GM10248 (cell line): ENCODE measurements around the gene TMEM272.

Experiments
- CTCF ChIA-PET: fragments of 300-600 bp; sonication (Branson Sonifier 250); formaldehyde crosslinking; extraction: SDS; loops from one replicate; lab custom pipeline; 2021; ENCODE audit warnings: antibody characterized with exemption; lab: Yijun Ruan, JAX
- POLR2A ChIA-PET: fragments of 350-650 bp; sonication (Branson Sonifier 250); formaldehyde crosslinking; extraction: SDS; loops from one replicate; lab custom pipeline; 2020; ENCODE audit warnings: antibody characterized with exemption; lab: Yijun Ruan, JAX
- DNase-seq: peaks from one replicate; pipeline ENCODE4 v3.0.0; 2012; ENCODE audit errors: extremely low spot score
- TF ChIP-seq, protein P1 (sequence below): IDR thresholded peaks from 2 replicates; pipeline ENCODE4 v1.5.1; 2012; ENCODE audit warnings: mild to moderate bottlenecking, low read depth; ENCODE audit errors: extremely low read depth, missing control alignments, control extremely low read depth

TMEM272 gene

GRCh38 chr13:51772781-51773180 lies 72.2 kb downstream of the TMEM272 start:
- ChIA-PET CTCF (interaction anchor here (1.4 to 1.6 kb wide), 2 partner anchors 8 to 9 kb away, joined by 3 to 4 read pairs; no protein-coding TSS in a partner anchor), POLR2A (no interaction called here)
- no peak for DNase-seq
- TF ChIP-seq, protein P1, sequence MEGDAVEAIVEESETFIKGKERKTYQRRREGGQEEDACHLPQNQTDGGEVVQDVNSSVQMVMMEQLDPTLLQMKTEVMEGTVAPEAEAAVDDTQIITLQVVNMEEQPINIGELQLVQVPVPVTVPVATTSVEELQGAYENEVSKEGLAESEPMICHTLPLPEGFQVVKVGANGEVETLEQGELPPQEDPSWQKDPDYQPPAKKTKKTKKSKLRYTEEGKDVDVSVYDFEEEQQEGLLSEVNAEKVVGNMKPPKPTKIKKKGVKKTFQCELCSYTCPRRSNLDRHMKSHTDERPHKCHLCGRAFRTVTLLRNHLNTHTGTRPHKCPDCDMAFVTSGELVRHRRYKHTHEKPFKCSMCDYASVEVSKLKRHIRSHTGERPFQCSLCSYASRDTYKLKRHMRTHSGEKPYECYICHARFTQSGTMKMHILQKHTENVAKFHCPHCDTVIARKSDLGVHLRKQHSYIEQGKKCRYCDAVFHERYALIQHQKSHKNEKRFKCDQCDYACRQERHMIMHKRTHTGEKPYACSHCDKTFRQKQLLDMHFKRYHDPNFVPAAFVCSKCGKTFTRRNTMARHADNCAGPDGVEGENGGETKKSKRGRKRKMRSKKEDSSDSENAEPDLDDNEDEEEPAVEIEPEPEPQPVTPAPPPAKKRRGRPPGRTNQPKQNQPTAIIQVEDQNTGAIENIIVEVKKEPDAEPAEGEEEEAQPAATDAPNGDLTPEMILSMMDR: no peak

- TF ChIP-seq, protein P1: no peak
- ChIA-PET POLR2A (no interaction called here), CTCF (interaction anchor here (1.2 to 1.6 kb wide), 3 partner anchors 8 to 13 kb away, joined by 3 to 5 read pairs (median 4); no protein-coding TSS in a partner anchor)
- no peak for DNase-seq
Measured at GRCh38 chr13:51772105-51772455, 72.9 kb downstream of the TMEM272 start.

- POLR2A ChIA-PET: no interaction called here
Measured at GRCh38 chr13:51771418-51772104, 73.4 kb downstream of the TMEM272 start.

DNA sequence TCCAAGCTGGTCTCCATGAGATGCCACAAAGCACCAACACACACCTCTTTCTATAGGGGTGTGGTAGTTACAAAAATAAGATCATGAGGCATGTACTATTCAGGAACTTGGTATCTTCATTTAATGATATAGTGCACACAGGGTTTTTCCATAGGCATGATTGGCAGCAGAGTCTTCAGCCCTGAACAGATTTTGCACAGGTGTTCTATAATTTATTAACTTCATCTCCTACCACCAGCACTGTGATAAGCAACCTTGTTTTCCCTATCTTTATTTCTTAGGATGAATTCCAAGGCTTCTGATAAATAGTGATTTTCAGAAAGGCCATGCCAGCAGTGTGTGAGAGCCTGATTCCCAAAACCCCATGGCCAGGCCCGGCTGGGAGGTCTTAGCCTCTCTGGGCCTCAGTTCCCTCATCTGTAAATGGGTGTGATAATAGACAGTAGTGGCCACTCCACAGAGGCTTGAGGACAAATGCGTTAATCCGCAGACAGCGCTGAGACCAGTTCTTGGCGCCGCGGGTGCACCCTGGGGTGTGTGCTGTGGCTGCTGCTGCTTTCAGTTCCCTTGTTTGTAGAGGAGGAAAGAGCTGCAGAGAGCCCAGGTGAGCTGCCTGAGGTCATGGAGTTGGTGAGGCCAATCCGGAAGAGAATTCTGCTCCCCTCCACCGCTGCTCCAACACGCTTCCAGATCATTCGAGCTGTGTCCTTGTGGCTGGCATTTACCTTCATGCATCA lies 74.1 kb downstream of the TMEM272 start:
- TF ChIP-seq, protein P1: no peak
- ChIA-PET CTCF (interaction anchor here (0.9 to 1.2 kb wide), 2 partner anchors 12 to 44 kb away, joined by 3 read pairs; no protein-coding TSS in a partner anchor), POLR2A (interaction anchor here (1.3 kb wide), 1 partner anchor 318 kb away, joined by 8 read pairs; the partner anchor contains the start of gene INTS6)
- no peak for DNase-seq

More at GRCh38 chr13:51771418-51772104, 73.4 kb downstream of the TMEM272 start:
- TF ChIP-seq, protein P1: no peak
- CTCF ChIA-PET: interaction anchor here (0.9 to 1.6 kb wide), 4 partner anchors 8 to 13 kb away, joined by 3 to 5 read pairs (median 4); no protein-coding TSS in a partner anchor
- DNase-seq: no peak

- TF ChIP-seq, protein P1: no peak
- CTCF ChIA-PET: interaction anchor here (1.2 kb wide), 1 partner anchor 45 kb away, joined by 3 read pairs; no protein-coding TSS in a partner anchor
- no peak for DNase-seq
- POLR2A ChIA-PET: interaction anchor here (1.3 kb wide), 1 partner anchor 317 kb away, joined by 8 read pairs; the partner anchor contains the start of gene INTS6
Measured at GRCh38 chr13:51770160-51770559, 74.8 kb downstream of the TMEM272 start.
